HG03575 (cell line): Measurements from ENCODE around the gene KRT86.
"Not testable (repeated sequence)": the region's sequence is repeated elsewhere in the genome, so short reads cannot be mapped to it uniquely, and the experiment has no call there.

Experiments
- ATAC-seq: cut with Tn5 transposase; IDR thresholded peaks from one replicate; pipeline ENCODE4 v1.9.1; 2021; ENCODE audit not compliant: unreplicated experiment, insufficient number of reproducible peaks, low FRiP score; ENCODE audit errors: extremely low read depth

The KRT86 gene

DNA sequence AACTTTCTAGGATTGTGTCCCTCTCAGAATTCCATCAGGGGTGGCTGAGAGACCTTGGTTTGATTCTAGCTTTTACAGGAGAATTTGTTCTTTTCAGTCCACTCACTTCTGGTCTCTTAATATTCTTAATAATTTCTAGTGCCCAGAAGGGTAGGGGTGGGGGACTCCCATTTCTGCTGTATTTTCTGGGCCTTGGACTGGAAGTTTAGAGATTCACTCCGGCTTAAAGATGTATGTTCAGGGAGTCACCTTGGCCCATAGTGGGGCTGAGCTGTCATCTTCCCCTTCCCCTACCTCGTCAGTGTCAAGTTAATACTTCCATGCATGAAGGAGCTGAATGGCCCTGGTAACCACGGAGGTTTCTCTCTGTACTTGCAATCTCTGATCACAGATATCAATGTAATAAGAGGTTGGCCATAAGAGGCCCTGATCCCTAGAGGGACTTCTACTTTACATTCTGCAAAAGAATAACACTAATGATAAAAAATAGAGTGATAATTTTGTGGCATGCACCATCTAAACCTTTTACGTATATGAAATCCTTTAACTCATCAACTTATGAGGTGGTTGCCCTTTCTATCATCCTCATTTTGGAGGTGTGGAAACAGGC is 10.2 kb downstream of the KRT86 start:
- ATAC-seq: no peak

- no peak for ATAC-seq
These were observed 10.8 kb downstream of the KRT86 start for GRCh38 chr12:52285172-52285745.

- ATAC-seq: no peak
These were observed 11.5 kb downstream of the KRT86 start for GRCh38 chr12:52285851-52286530.

DNA sequence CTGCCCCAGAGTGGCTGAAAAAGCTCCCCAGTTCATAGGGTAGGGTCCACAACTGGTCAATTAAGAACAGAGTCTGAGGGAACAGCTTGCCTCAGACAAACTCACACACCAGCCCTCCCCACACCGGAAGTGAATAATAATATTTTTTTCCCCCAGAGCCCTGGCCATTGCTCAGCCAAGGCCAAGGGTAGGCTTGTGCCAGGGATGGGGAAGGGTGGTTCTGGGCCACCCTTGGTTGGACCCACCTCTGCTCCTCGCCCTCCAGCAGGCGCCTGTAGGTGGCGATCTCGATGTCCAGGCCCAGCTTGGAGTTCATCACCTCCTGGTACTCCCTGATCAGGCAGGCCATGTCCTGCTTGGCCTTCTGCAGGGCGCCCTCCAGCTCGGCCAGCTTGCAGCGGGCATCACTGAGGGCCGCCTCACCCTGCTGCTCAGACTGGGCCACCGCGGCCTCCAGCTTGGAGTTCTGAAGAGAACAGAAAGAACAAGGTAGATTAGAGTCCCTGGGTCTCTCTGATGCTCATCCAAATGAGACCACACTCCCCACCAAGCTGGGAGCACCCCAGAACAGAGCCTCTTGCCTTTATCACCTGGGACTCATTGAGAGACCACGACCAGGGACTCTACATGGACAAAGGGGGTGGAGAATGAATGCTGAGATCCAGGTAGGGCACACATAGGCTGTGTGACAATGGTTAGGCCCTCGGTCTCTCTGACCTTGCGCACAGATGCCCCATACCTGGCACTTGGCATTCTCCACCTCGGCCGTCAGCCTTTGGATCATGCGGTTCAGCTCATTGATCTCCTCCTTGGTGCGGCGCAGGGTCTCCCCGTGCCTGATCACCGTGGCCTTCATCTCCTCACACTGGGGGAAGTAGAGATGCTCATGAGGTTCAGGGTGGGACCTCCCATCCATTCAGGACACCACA is 12.7 kb downstream of the KRT86 start:
- not testable (repeated sequence) for ATAC-seq

GRCh38 chr12:52287816-52288805 is 13.7 kb downstream of the KRT86 start:
- ATAC-seq: not testable (repeated sequence)

GRCh38 chr12:52290483-52291134 is 16.2 kb downstream of the KRT86 start:
- not testable (repeated sequence) for ATAC-seq

DNA sequence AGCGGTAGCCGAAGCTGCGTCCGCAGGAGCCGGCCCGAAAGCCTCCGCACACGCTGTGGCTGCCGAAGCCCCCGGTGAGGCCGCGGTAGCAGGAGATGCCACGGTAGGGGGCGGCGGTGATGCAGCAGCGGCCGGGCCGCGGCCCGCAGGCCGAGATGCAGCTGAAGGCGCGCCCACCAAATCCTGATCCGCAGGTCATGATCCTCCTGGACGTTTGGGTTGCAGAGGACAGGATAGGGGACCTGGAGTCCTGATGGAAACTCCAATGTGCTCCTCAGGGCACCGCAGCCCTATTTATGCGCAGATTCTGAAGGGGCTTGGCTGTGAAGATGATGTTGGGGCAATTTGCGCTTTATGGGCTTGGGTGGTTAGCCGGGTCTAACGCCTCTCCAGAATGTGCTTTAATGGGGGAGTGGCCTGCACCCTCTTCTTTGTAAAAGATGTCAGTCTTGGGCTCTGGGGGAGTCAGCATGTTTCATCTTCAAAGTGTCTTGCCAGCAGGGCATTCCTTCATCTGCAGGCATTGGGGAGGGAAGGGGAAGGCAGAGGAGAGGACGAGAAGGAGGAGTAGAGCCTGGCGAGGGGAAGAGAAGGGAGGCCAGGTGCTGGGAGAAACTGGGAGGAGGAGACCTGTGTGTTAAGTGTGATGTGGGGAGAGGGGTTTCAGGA is 17.0 kb downstream of the KRT86 start, which contains the start of gene KRT81:
Gene KRT81, minus strand, starts transcription at position 268 of the 669 bp plus-strand sequence. Its CDS starts 69 bp downstream, at position 199.
- no peak for ATAC-seq

- ATAC-seq: no peak
These were observed 19.5 kb downstream of the KRT86 start for GRCh38 chr12:52293926-52294325.

GRCh38 chr12:52294803-52295202 is 20.4 kb downstream of the KRT86 start:
- ATAC-seq: no peak

- ATAC-seq: no peak
These were observed 21.2 kb downstream of the KRT86 start for GRCh38 chr12:52295663-52296062.

- no peak for ATAC-seq
These were observed 22.2 kb downstream of the KRT86 start for GRCh38 chr12:52296572-52297215.

GRCh38 chr12:52298677-52299190 is 24.3 kb downstream of the KRT86 start:
- ATAC-seq: no peak

DNA sequence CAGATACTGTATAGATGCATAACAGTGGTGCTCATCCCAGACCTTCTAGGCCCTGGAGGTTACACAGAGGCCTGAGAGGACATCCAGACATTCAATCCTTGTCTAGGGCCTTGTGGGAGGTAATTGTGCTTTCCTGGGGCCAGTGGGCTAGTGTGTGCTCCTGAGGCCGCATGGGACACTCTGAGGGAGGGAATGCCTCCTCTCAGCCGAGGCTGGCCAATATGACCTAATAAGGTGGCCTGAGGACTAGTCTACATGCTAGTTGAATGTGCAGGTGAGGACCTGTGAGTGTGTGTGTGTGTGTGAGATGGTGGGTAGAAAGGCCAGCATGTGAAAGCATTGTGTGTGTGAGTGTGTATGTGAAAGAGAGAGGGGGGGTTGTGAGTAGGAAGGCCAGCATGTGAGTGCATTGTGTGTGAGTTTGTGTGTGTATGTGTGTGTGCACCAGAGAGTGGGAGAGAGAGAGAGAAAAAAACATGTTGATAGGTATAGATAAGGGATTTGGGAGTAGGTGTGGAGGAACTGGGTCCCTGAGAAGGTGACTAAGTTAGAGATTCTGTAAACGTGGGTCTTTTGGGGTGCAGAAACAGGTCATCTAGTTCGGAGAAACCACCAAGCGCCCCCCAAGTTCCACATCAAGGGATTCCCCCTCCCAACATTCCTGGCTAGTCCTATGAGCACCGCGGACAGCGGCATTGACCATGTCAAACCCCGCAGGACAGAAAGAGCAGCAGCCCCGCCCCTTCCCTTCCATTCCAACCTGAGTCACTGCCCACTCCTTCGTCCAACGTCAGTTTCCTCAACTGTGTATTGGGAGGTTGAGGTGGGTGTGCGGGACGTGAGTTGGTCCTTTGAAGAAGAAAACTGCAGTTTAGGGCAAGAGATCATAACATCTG is 26.6 kb downstream of the KRT86 start:
- no peak for ATAC-seq

DNA sequence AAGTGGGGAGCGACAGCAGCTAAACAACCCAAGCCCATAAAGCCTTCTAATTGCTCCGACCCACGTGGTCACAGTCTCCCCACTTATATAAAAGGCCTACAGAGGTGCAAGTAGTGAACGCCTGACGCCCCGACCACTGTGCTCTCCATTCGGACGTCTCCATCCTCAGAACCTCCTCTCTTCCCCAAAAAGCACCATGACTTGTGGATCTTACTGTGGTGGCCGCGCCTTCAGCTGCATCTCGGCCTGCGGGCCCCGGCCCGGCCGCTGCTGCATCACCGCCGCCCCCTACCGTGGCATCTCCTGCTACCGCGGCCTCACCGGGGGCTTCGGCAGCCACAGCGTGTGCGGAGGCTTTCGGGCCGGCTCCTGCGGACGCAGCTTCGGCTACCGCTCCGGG is 27.3 kb downstream of the KRT86 start:
- not testable (repeated sequence) for ATAC-seq

DNA sequence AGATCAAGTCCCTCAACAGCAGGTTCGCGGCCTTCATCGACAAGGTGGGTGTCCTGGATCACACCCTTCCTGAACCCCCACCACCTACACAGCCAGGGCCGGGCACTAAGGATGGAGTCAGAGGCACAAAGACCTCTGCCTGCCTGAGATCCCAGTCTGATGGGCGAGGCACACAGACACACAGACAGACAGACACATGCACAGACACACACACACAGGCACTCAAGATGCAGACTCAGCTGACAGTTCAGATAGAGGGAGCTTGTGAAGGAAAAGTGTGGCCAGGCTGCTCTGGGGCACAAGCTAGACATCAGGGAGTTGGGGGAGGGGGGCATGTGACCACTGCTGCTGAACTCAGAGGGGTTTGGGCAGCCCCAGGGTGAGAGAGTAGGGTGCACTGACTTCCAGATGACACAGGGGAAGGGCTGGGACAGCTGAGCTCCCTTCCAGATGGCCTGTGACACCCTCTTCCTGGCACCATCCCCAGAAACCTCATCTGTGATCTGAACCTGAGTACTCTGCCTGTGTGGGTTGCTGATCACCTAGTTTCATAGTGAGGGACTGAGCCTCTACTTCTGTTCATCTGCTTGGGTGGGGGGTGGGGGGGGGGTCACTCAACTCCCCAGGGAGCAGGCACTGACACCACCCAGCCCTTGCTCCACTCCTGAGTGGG is 27.9 kb downstream of the KRT86 start:
- not testable (repeated sequence) for ATAC-seq
